Bronchial epithelial cell (primary cell): ENCODE measurements around the gene MBL2. TPM values are rescaled to one million over a fixed set of nuclear protein-coding genes. Genes with fewer than 3 reads are reported as not detected.
A peak's percentile ranks its signal among the peaks of the same experiment; 100 is the strongest.

ENCODE experiments used
- DNase-seq: peaks from one replicate; pipeline ENCODE4 v3.0.0-alpha.2; 2010; ENCODE audit warnings: low read depth
- FAIRE-seq: peaks from 2 replicates; lab custom pipeline; 2011; peaks lifted over from hg19 to GRCh38; lab: Jason Lieb, UNC
- H3K27me3 ChIP-seq: 2 replicates; pipeline ENCODE4 v1.5.1; 2011; ENCODE audit warnings: low read length; ENCODE audit not compliant: control insufficient read depth, insufficient read depth
- H3K36me3 ChIP-seq: 2 replicates; pipeline ENCODE4 v1.5.1; 2011; ENCODE audit warnings: low read length; ENCODE audit not compliant: control insufficient read depth, insufficient read depth
- H3K4me3 ChIP-seq: 2 replicates; pipeline ENCODE4 v1.5.1; 2011; ENCODE audit warnings: mild to moderate bottlenecking, low read depth, low read length, control low read depth
- total RNA-seq: library from RNA; depleted of rRNA; stranded (reverse); fragments of >200 nt; gene quantifications from 2 replicates; pipeline ENCODE4 v1.2.1, GENCODE V29; 2014
- TF ChIP-seq, protein P1 (sequence below): IDR thresholded peaks from 2 replicates; pipeline ENCODE4 v1.5.1; 2011; ENCODE audit warnings: mild to moderate bottlenecking, moderate library complexity, low read length, control low read depth, inconsistent platforms; ENCODE audit not compliant: insufficient read depth, severe bottlenecking

The MBL2 gene
- total RNA-seq, 1 donor from 2014 or later: not detected

DNA sequence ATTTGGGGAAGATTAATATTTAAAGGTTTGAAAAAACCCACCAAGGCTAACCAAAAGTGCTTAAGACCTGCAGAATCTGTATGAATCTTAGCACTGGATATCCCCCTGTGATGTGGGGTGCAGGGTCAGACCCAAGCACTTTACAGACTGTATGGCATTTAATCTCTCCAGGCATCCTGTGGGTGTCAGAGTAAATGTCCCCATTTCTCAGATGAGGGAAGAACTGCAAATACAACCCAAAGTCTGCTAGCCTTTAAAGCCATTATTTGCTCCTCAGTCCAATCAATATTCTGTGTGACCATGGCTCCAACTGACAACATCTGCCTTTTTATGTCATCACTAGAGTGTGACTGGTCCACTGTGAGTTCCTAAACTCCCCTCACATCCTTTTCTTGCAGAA lies 10.0 kb upstream of the MBL2 start:
- H3K4me3 ChIP-seq: no peak overlapping the region
- FAIRE-seq (no peak), DNase-seq (no peak)
- H3K36me3 ChIP-seq: no peaks in the 10 kb centered on the region
- TF ChIP-seq, protein P1, sequence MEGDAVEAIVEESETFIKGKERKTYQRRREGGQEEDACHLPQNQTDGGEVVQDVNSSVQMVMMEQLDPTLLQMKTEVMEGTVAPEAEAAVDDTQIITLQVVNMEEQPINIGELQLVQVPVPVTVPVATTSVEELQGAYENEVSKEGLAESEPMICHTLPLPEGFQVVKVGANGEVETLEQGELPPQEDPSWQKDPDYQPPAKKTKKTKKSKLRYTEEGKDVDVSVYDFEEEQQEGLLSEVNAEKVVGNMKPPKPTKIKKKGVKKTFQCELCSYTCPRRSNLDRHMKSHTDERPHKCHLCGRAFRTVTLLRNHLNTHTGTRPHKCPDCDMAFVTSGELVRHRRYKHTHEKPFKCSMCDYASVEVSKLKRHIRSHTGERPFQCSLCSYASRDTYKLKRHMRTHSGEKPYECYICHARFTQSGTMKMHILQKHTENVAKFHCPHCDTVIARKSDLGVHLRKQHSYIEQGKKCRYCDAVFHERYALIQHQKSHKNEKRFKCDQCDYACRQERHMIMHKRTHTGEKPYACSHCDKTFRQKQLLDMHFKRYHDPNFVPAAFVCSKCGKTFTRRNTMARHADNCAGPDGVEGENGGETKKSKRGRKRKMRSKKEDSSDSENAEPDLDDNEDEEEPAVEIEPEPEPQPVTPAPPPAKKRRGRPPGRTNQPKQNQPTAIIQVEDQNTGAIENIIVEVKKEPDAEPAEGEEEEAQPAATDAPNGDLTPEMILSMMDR: no peak
- H3K27me3 ChIP-seq: no peaks in the 10 kb centered on the region

DNA sequence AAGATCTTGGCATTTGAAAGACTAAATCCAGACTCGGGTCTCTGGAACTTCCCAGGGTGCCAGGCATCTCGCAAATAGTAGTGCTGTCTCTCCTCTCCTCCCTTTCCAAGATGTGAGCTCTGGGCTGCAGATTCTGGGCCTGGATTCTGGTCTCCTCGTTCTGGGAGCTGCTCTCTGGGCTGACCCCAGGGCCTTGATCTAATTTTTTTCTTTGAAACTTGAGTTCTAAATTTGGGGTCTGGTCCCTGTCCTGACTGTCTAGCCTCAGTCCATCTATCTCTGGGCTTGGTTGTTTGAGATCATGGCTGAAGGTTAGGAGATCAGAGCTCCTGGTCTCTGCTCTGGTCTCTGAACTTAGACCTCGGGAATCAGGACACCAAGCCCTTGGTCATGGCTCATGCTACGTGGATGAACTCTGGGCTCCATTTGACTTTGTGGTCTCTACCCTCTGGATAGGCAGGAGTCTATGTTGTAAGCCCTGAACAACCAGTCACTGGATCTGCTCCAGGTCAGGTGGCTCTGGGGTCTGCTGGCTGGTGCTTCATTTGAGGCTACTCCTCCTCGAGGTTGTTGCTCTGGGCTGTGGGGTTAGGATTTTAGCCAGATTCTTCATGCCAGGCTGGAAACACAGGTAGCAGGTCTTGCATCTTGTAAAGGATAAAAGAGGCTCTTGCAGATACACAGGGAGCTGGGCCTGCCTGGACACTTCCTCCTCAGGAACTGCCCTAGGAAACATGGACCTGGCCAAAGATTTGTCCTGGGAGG lies 8.0 kb upstream of the MBL2 start:
- H3K36me3 ChIP-seq: no peaks in the 10 kb centered on the region
- DNase-seq (no peak), FAIRE-seq (no peak)
- H3K27me3 ChIP-seq: no peaks in the 10 kb centered on the region
- TF ChIP-seq, protein P1: no peak
- H3K4me3 ChIP-seq: no peak overlapping the region

DNA sequence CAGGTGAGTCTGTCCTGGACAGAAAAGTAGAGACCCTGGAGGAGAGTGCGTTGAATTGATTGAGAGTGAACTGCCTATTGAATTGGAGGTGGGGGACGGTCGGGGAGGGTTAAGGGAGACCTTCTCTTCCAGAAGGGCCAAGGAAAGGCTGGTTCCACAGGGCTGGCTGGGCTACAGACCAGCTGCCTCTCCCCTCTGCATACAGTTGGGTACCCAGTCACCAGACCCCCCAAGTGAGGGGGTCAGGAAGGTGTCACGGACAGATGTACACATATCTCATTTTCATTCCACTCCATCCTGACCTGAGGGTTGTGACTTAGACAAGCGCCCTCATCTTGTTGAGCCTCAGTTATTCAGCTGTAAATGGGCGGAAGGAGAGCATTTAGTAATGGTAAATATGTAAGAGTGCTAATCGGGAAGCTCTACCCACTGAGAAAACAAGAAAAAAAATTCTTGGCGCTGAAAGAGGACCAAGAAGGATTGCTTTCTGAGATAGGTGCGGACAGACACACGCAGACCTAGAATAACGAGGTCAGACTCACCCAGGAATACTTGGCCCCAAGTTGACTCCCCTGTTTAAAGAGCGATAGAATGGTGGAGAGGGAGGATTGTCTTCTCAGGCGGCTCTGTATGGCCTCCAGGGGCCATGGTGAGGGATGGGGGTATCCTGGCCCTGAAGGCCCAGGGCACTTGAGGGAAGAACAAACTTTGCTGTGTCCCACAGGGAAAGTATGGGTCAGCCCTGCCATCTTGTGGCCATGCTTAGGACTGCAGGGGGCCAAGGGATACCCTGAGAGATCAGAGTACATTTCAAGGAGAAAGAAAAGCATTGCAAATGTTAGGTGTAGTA lies 7.2 kb upstream of the MBL2 start:
- peak; percentile 41 for DNase-seq
- Histone ChIP-seq H3K36me3 (no peaks in the 10 kb centered on the region), H3K27me3 (no peaks in the 10 kb centered on the region), H3K4me3 (no peak overlapping the region)
- FAIRE-seq: no peak
- TF ChIP-seq, protein P1: peak; percentile 90

DNA sequence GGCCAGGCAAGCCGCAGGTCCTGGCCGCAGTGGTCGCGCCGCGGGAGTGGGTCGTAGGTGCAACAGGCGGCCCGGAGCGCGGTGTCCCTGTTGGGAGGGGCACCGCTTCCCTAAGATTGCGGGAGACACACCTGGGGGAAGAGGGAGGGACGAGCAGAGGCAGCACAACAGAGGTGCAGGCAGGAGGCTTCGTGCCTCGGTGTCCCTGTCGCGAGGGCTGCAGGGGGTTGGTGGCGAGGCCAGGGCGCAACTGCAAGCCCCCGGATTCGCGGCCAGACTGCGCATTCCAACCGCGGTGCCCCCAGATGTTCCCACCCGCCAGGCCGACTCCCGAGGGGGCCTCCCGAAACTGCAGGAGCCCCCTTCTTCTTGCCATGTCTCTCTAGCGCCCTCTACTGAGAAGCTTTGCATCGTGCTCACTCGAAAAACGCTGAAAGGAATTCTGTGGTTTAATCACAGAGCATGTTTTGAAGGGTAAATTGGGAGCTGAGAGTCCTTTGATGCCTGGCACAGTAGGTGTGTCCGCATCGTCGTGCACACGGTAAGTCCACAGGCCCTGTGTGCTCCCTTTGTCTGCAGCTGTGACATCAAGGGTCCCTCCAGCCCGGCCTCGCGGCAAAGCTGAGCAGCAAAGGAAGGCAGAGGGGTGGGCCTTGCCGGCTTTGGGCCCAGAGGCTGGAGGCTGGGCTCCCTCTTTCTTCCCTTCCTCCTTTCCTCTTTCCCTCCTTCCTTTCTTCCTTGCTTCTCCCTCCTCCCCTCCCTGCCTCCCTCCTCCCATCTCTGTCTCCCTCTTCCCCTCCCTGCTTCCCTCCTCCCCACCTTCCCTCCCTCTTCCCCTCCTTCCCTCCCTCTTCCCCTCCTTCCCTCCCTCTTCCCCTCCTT lies 6.2 kb upstream of the MBL2 start:
- TF ChIP-seq, protein P1: peak; percentile 68
- Histone ChIP-seq H3K27me3 (no peaks in the 10 kb centered on the region), H3K4me3 (no peak overlapping the region), H3K36me3 (no peaks in the 10 kb centered on the region)
- FAIRE-seq: no peak
- DNase-seq: peak; percentile 33

DNA sequence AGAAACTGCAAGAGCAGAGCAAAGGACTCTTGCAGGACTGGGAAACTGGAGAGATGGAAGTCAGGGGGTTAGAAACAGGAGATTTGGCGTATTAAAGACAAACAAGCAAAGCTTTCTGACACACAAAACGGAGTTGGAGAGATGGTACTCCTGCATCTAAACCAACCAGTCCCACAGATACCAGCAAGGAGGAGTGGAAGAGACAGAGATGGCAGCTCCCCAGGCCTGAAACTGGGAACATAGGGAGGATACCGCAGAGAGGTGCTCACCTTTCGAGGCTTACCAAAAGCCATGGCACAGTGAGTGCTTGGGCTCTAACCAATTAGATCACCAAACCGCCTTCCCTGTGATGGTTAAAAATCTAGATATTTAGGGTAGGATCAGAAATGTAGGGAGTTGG lies 4.8 kb upstream of the MBL2 start:
- TF ChIP-seq, protein P1: no peak
- DNase-seq (no peak), FAIRE-seq (peak; percentile 50)
- Histone ChIP-seq H3K4me3 (no peak overlapping the region), H3K27me3 (no peaks in the 10 kb centered on the region), H3K36me3 (no peaks in the 10 kb centered on the region)
